Uterus (tissue), 2 donors: ENCODE measurements around the gene KCNH4.

Experiments used
- CTCF ChIP-seq, 4 experiments: fragments of 200-600 bp in 2 of 4; fragments of 450-650 bp in 2 of 4; sonication (generic) in 2 of 4; IDR thresholded peaks; one replicate each; pipeline ENCODE4 v1.5.1; 2016 to 2019; ENCODE audit warnings: antibody characterized with exemption in 4 of 4, mild to moderate bottlenecking in 2 of 4, moderate library complexity in 1 of 4
- POLR2A ChIP-seq, 2 donors: fragments of 450-650 bp; IDR thresholded peaks; one replicate each; pipeline ENCODE4 v1.6.1; 2016; ENCODE audit warnings: antibody characterized with exemption in 2 of 2, mild to moderate bottlenecking in 1 of 2, moderate library complexity in 1 of 2

GRCh38 chr17:42177684-42178083, 3.3 kb downstream of the KCNH4 start:
- TF ChIP-seq POLR2A (IDR thresholded peaks at IDR 0.05) (no peak), CTCF (IDR thresholded peaks at IDR 0.05) (no peak)
